GM18861 (cell line): ENCODE data around the gene GUK1.
"Not testable (repeated sequence)": the region's sequence is repeated elsewhere in the genome, so short reads cannot be mapped to it uniquely, and the experiment has no call there.

Source experiments
- ATAC-seq: cut with Tn5 transposase; IDR thresholded peaks from one replicate; pipeline ENCODE4 v1.9.1; 2021; ENCODE audit not compliant: unreplicated experiment

The GUK1 gene

GRCh38 chr1:228175316-228176023 lies 35.4 kb downstream of the GUK1 start:
- no peak for ATAC-seq

DNA sequence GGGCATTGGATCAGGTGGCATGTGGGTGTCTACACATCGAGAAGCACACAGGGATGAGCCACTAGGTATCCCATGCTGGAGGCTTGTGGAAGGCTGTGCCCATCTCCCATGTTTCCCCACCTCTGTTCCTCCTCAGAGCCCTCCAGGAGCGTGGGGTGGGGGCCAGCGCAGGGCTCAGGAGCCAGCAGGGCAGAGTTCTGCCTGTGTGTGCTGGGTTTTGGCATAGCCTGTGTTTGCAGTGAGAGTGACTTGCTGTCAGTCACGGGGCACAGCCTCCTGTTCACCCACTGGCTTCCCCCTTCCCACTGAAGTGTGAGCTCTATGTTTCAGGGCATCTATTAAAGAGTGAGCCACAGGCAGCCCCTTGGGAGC lies 35.9 kb downstream of the GUK1 start:
- ATAC-seq: no peak

GRCh38 chr1:228176461-228177182 lies 36.5 kb downstream of the GUK1 start:
- ATAC-seq: no peak

DNA sequence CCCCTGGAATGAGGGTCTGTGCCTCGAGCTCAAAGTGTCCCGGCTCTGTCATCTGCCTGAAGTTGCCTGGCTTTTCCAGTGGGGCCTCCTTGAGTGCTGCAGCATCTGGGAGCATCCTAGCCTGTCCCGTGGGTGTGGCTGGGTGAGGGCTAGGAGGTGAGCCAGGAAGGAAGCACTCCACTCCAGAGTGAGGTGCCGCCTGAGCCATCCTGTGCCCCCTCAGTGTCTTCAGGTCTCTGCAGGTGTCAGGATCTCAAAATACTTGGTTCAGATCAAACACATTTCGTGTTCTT lies 37.0 kb downstream of the GUK1 start:
- ATAC-seq: no peak

DNA sequence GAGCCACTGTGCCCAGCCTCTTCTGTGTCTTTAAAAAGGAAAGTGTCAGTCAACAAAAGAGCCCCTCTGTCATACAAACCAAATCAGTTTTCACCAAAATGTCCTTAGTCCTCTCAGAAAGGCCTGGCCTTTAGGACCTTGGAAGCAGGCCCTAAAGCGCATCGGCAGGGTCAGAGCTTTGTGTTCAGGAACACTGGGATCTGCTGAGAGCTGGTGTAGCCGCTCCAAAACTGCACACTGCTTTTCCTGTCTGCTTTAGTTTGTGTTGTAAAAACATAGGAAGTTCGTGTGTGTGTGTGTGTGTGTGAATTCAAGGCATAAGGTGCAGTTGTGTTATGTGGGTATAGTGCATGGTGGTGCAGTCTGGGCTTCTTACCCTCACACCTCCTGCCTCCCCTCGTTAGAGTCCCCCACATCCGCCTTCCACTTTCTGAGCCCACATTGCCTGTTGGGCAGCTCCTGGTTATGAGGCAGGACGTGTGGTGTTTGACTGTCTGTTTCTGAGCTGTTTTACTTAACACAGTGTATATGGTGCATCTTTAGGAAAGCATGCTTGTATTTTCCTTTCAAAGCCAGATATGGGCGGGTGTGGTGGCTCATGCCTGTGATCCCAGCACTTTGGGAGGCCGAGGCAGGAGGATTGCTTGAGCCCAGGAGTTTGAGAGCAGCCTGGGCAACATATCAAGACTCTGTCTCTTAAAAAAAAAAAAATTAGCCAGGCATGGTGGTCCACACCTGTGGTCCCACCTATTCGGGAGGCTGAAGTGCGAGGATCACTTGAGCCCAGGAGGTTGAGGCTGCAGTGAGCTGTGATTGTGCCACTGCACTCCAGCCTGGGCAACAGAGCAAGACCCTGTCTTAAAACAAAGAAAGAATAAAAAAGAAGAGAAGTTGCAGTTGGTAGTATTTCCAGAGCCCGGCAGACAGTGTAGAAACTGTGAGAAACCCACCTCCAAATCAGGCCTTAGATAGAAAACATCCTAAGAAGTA lies 37.9 kb downstream of the GUK1 start:
- no peak for ATAC-seq

GRCh38 chr1:228178737-228179684 lies 38.9 kb downstream of the GUK1 start:
- ATAC-seq: no peak

- ATAC-seq: no peak
These were observed 40.3 kb downstream of the GUK1 start for GRCh38 chr1:228180271-228180958.

DNA sequence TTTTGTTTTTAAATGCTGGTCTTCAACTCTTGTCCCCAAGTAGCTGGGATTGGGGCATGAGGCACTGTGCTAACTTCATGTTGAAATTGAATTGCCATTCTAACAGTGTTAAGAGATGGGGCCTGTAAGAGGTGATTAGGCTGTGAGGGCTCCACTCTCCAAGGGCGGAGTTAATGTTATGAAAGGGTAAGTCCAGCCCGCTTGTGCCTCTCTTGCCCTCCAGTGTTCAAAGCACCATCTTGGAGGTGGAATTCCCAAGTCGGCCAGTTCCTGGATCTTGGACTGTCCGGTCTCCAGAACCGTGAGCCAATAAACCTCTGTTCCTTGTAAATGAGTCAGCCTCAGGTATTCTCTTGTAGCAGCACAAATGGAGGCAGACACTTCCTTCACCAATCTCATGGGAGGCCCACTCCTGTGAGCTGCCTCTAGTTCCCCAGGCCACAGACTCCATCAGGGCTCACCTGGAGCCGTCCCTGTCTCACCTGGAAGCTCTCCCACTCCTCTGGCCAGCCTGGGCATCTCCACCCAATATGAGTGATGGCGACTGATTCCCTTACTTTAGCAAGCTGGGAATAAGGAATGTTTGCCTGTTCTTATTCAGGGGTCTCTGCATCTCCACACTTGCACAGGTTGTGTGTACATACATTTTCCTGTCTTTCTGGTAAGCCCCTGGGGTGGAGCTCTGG lies 41.0 kb downstream of the GUK1 start:
- no peak for ATAC-seq

GRCh38 chr1:228181645-228182034 lies 41.6 kb downstream of the GUK1 start:
- ATAC-seq: no peak

GRCh38 chr1:228182296-228183030 lies 42.4 kb downstream of the GUK1 start:
- no peak for ATAC-seq

DNA sequence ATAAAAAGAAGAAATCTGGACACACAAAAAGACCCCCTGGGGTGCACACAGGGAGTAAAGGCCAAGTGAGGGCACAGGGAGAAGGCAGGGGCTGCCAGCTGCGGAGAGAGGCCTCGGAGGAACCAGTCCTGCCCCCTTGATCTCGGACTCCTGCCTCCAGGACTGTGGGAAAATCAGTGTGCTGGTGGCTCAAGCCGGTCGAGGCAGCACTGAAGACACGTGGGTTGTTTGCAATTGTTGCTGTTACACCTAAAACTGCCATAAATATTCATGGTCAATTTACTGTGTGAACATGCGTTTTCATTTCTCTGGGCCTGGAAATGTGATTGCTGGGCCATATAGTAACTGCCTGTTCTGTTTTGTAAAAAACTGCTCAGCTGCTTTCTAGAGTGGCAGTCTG lies 44.1 kb downstream of the GUK1 start:
- no peak for ATAC-seq

DNA sequence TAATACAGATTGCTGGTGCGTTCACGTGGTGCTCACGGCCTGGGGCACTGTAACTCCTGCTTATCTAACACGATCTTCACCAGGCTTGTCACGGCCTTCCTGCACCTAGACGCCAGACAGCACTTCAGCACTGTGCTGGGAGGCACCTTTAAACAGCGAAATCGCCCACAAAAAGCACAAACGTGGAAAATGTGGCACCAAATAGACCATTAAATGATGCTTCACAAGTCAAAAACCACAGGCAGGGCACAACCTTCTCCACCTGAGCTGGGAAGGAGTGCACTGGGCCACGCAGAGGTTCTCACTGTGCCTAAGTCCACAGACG lies 45.5 kb downstream of the GUK1 start:
- no peak for ATAC-seq

GRCh38 chr1:228188249-228188648 lies 48.2 kb downstream of the GUK1 start:
- ATAC-seq: not testable (repeated sequence)

DNA sequence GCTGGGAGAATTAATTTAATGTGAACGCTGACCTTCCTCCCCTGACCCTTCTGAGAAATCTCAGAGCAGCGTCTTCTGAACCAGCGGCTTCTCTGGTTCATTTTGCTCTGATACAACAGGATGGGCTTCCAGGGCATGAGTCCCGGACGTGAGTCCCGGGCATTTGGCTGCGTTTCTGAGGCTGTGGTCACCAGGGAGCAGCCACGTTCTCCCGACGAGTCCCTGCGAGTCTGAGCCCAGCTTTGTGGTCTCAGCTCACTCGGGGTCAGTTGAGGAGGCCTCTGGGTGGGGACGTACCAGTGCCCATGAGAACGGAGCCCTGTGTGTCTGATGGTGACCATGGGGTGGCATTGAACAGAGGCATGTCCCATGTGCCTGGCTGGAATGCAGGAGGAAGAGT lies 50.1 kb downstream of the GUK1 start:
- ATAC-seq: no peak

- ATAC-seq: no peak
These were observed 50.7 kb downstream of the GUK1 start for GRCh38 chr1:228190778-228191177.

DNA sequence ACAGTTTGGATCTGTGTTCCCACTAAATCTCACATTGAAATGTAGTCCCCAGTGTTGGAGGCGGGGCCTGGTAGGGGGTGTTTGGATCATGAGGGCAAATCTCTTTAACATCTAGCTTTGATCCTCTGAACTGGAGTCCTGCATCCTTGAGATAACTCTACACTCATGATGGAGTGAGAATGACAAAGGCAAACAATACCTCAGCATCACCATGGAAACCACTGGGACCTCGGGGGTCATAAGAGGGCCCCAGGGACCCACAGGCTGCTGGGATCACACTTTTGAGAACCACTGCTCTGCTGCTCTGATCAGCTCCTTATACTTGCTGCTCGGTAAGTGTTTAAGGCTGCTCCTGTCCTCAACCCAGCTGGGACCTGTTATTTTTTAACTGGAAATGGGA lies 54.4 kb downstream of the GUK1 start:
- ATAC-seq: no peak

DNA sequence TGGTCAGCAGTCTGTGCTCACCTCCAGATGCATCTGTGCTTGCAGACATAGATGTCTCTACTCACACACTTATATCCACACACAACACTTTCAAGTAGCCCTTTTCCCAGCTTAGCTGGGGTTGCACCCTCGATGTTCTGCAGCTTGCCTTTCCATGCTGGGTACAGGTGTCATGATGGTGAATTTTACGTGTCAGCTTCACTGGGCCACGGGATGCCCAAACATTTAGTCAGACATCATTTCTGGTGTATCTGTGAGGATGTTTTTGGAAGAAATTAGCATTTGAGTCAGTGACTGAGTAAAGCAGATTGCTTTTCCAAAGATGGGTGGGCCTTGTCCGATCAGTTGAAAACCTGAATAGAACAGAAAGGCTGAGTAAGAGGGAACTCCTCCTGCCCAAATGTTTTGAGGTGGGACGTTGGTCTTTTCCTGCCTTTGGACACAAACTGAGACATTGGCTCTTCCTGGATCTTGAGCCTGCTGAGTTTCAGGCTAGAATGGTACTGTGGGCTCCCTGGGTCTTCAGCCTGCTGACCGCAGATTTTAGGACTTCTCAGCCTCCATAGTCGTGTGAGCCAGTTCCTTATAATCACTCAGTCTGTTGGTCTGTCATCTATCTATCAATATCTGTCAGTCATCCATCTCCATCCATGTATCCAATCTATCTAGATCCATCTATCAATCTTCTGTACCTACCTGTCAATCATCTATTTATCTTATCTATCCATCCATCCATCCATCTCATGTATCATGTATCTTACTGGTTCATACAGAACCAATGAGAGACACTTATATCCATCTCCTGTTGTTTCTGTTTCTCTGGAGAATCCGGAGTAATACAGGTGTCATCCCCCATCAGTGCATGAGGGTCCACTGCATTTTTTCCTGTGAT lies 55.1 kb downstream of the GUK1 start:
- no peak for ATAC-seq

DNA sequence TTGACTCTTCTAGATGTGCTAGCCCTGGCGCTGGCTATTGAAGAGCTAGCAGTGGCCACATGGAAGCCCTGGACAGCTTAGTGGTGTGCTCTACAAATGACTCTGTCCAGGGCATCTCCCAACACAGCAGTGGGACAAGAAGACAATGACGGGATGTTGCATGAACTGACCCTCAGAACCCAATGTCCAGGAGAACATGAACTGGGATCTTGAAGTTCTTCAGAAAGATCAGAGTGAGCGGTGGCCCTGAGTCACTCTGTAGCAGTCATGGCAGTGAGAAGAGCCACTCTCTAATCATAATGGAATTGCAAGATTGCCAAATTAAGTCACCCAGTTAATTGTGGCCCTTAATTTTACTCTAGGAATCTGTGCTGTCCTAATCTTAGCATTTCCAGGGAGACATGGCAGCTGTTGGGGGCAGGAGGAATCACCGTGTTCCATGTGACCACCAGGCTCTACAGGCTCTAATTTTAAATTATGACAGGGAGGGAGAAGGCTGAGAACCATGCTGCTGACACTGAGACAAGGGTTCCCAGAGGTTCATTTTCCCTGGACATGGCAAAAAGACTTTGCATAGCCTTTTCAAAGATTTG lies 57.6 kb downstream of the GUK1 start:
- no peak for ATAC-seq
